Erythroblast (primary cell): ENCODE data around the gene C5orf34.
"Not testable (repeated sequence)": the region's sequence is repeated elsewhere in the genome, so short reads cannot be mapped to it uniquely, and the experiment has no call there.

Experiments
- DNase-seq, 2 experiments: peaks; one replicate each; lab custom pipeline; 2025; lab: John Stamatoyannopoulos, UW
- GATA1 ChIP-seq: IDR thresholded peaks from 2 replicates; pipeline ENCODE4 v1.6.1; 2011; ENCODE audit warnings: low read depth, mild to moderate bottlenecking, control low read depth, low read length, moderate library complexity
- POLR2A ChIP-seq: IDR thresholded peaks from 2 replicates; pipeline ENCODE4 v1.6.1; 2011; ENCODE audit warnings: mild to moderate bottlenecking, low read length

Gene C5orf34

GRCh38 chr5:43486353-43486752 lies 28.6 kb downstream of the C5orf34 start:
- TF ChIP-seq GATA1 (no peak), POLR2A (no peak)
- DNase-seq: no peak

- no peak for TF ChIP-seq GATA1
- no peak for TF ChIP-seq POLR2A
- DNase-seq: no peak
Observed at GRCh38 chr5:43485406-43485805, 29.5 kb downstream of the C5orf34 start.

GRCh38 chr5:43484106-43484849 lies 30.7 kb downstream of the C5orf34 start:
- TF ChIP-seq GATA1 (no peak), POLR2A (peak; percentile 89)
- DNase-seq: peak; percentile 89 to 92

GRCh38 chr5:43483298-43484105 lies 31.4 kb downstream of the C5orf34 start, which contains the start of gene TMEM267:
Gene TMEM267, minus strand, starts transcription at chr5:43483865. Its CDS starts 29,896 bp downstream, at chr5:43453969.
- TF ChIP-seq GATA1: no peak
- peak; percentile 98 for TF ChIP-seq POLR2A
- DNase-seq: peak; percentile 92 to 94

- peak; percentile 56 to 68 for DNase-seq
- no peak for TF ChIP-seq GATA1
- TF ChIP-seq POLR2A: no peak
Observed at GRCh38 chr5:43482490-43483297, 32.3 kb downstream of the C5orf34 start.

GRCh38 chr5:43469671-43470391 lies 45.1 kb downstream of the C5orf34 start:
- DNase-seq: no peak
- TF ChIP-seq POLR2A (no peak), GATA1 (no peak)

GRCh38 chr5:43467100-43467499 lies 47.8 kb downstream of the C5orf34 start:
- DNase-seq: no peak
- TF ChIP-seq GATA1: no peak
- no peak for TF ChIP-seq POLR2A

- not testable (repeated sequence) for DNase-seq
Observed at GRCh38 chr5:43465455-43465854, 49.5 kb downstream of the C5orf34 start.

GRCh38 chr5:43461066-43461465 lies 53.9 kb downstream of the C5orf34 start:
- DNase-seq: no peak
- no peak for TF ChIP-seq POLR2A
- no peak for TF ChIP-seq GATA1

- TF ChIP-seq POLR2A (no peak), GATA1 (no peak)
- no peak for DNase-seq
Observed at GRCh38 chr5:43456556-43456955, 58.4 kb downstream of the C5orf34 start.

GRCh38 chr5:43441575-43441974 lies 73.4 kb downstream of the C5orf34 start:
- not testable (repeated sequence) for DNase-seq

- DNase-seq: peak; percentile 10 to 16
- TF ChIP-seq POLR2A: no peak
- no peak for TF ChIP-seq GATA1
Observed at GRCh38 chr5:43437062-43437660, 77.8 kb downstream of the C5orf34 start.
